ENCODE data around the gene ARFGAP1.

Gene ARFGAP1

DNA sequence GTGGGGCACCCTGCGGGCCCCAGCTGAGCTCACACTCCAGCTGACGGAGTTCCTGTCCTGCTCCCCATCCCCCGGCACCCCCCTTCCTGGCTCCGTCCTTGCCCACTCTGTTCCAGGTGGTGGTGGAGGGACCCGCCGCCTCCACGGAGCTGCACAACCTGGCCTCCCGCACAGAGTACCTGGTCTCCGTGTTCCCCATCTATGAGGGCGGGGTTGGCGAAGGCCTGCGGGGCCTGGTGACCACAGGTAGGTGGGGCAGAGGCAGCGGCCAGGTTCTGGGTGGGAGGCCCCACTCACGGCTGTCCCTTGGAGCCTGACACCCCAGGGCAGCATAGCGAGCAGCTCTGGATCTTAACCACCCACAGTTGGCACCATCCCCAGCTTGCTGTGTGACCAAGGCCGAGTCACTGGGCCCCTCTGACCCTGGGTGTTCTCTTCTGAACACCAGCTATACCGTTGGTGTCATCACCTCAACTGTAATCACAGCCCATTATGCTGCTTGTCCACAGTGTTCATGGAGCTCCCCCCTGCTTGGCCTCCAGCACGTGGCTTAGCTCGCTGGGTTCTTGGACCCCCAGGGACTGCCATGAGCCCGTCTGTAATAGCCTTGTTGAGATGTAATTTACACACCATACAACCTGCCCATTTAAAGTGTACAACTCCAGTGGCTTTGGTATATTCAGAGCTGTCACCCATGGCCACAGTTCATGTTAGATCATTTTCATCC lies 37.8 kb downstream of the ARFGAP1 start:
- no peak for DNase-seq

DNA sequence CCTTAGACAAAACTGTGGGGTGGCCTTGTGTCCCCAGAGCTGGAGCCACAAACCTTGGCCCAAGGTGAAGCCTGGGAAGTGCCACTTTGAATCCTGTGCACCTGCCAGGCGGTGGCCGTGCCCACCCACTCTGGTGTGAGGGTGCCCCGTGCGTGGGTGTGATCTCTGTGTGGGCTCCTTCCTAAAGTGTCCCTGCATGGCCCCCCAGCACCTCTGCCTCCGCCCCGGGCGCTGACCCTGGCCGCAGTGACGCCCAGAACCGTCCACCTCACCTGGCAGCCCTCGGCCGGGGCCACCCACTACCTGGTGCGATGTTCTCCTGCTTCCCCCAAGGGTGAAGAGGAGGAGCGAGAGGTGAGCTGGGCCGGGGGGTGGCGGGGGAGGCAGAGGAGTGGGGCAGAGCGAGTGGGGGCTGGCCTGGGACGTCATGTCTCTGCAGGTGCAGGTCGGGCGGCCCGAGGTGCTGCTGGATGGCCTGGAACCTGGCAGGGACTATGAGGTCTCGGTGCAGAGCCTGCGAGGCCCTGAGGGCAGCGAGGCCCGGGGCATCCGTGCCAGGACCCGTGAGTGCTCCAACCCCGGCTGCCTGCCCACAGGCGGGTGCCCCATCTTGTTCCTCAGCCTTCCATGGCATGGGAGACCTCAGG lies 38.7 kb downstream of the ARFGAP1 start:
- no peak for DNase-seq

DNA sequence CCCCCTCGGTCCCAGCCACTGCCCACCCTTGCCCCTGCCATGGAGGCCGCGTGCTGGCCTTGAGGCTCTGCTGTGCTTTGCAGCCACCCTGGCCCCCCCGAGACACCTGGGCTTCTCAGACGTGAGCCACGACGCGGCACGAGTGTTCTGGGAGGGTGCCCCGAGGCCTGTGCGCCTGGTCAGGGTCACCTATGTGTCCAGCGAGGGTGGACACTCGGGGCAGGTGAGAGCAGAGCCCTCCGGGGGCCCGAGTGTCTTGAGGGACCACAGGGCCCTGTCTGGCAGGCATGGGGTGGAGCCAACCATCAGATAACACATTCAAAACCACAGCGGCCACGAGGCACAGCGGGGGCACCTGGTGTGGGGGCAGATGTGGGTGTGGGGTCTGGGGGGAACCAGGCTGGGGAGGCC lies 39.2 kb downstream of the ARFGAP1 start:
- DNase-seq, result no peak

DNA sequence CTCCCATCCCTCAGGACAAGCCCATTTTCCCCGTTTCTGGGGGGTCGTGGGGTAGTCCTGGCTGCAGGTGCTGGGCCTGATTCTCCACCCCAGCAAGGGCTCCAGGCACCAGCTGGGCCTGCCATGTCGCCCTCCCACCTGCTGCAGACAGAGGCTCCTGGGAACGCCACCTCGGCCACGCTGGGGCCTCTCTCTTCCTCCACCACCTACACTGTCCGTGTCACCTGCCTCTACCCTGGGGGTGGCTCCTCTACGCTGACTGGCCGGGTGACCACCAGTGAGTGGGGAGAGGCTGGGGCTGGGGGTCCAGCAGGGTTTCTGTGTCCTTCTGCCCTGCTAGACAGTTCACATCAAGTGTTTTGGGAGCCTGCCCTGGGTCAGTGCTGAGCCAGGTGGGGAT lies 39.7 kb downstream of the ARFGAP1 start:
- DNase-seq, result no peak

DNA sequence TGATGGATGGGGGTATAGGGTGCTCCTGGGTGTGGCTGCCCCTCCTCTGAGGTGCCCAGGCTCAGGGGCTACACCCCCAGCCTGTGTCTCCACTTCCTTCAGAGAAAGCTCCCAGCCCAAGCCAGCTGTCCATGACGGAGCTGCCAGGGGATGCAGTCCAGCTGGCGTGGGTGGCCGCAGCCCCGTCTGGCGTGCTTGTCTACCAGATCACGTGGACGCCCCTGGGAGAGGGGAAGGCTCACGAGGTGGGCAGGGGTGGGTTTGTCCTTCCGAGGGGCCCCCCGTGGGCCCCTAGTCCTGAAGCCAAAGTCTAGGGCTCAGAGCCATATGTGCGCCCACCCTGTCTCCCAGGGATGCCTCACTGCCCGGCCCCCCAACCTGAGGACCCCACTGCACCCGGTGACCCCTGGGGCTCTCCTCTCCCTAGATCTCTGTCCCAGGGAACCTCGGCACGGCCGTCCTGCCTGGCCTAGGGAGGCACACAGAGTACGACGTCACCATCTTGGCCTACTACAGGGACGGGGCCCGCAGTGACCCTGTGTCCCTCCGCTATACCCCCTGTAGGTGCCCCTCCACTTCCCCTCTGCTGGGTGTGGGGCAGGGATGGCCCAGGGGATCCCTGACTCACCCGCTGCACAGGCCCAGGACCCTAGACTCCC lies 40.2 kb downstream of the ARFGAP1 start:
- DNase-seq, result no peak

DNA sequence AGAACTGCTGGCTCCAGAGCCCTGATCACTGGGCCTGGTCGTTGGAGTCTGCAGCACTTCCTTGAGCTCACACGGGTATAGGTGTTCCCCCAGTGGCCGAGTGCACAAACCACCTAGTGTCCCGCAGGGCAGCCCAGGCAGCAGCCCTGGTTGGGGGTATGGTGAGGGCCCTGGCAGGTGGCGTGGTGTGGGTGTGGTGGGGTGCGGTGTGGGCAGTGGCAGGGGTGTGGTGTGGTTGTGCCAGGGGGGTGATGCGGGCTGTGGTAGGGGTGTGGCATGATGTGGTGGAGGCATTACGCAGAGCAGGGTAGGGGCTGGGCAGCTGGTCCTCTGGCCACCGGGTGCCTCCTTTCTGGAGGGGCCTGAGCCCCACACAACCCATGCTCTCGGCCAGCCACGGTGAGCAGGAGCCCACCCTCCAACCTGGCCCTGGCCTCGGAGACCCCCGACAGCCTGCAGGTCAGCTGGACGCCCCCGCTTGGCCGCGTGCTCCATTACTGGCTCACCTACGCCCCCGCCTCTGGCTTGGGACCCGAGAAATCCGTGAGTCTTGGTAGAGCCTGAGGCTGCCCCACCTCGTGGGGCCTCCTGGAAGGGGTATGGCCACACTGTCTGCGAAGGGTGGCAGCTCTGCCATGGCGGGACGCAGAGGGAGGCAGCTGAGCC lies 40.9 kb downstream of the ARFGAP1 start:
- DNase-seq, result no peak

DNA sequence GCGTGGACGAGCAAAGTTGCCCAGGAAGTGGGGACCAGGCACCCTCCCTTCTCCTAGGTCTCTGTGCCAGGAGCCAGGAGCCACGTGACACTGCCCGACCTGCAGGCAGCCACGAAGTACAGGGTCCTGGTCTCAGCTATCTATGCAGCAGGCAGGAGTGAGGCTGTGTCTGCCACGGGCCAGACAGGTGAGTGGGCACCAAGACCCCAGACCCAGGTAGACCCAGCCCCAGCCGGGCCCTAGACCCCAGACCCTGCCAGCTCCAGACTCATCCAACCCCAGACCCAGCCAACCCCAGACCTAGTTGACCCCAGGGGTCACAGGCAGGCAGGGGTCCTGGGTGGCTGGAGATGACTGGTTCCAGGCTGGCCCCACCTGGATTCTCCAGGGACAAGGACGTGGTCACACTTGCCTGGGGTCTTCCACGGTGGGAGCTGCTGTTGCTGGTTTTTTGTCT lies 41.4 kb downstream of the ARFGAP1 start:
- no peak for DNase-seq

DNA sequence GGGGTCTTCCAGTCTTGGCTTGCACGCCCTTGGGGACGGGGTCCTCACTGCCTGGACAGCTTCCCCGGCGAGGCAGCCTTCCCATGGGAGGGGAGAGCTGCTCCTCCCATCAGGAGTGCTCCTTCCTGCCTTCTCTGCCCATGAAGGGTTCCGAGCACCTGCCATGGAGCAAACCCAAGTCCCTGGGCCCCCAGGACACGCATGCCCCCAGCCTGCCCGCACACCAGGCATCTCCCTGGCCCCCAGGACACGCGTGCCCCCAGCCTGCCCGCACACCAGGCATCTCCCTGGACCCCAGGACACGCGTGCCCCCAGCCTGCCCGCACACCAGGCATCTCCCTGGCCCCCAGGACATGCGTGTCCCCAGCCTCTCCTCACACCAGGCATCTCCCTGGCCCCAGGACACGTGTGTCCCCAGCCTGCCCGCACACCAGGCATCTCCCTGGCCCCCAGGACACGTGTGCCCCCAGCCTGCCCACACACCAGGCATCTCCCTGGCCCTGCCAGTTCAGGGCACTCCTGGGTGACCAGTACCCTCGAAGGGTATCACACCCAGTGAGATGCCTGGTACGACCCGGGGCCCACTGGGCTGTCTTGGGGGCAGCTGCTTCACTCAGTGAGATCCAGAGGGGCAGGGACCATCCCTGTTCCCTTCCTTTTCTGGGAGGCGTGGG lies 42.1 kb downstream of the ARFGAP1 start:
- DNase-seq, result no peak

DNA sequence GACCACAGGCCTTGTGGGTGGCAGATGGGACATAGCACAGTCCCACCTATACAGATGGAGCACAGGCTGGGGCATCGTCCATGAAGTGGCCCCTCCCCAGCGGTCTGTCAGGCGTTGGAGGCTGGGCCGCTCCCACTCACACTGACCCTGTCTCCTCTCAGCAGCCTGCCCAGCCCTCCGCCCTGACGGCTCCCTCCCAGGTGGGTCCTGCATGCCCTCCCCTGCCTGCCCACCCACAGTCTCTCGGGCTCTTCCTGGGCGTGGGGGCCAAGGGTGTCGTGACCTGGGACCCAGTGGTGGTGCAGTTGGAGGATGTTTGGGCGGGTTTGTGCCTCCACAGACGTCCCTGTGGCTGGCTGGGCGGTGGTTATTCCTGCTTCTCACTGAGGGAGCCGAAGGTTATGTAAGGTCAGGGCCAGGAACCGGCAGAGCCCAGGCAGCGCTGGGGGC lies 42.7 kb downstream of the ARFGAP1 start:
- no peak for DNase-seq

DNA sequence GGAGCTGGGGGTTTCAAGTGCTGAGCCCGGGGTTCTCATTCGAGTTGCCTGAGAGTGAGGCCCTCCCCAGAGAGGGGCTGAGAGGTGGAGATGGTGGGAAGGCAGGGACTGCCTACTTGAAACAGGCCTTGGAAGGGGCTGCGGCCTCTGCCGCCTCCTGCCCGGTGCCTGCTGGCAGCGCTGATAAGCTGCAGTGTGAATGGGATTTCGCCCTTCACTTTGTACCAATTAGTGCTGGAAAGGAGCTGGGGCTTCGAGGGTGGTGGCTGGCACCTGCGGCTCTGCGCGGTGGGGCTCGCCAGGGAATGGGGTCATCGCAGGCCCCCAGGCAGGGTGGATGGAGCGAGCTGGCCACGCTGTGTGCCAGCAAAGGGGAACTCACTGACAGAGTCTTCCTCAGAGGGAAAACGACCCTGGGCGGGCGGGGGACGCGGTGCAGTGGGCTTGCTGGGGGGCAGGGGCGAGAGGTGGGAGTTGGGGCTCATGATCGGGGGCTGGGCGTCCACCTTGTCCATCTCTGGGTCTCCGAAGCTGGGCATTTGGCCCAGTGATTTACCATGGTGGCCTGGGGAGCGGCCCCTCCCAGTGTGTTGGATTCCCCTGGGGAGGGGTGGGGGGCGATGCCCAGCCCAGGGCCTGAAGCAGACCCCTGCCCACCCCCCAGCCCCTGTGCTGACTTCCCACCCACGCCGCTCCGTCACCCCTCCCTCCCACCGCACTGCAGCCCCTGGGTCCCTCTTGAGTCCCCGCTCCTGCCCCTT lies 43.3 kb downstream of the ARFGAP1 start:
- no peak for DNase-seq

DNA sequence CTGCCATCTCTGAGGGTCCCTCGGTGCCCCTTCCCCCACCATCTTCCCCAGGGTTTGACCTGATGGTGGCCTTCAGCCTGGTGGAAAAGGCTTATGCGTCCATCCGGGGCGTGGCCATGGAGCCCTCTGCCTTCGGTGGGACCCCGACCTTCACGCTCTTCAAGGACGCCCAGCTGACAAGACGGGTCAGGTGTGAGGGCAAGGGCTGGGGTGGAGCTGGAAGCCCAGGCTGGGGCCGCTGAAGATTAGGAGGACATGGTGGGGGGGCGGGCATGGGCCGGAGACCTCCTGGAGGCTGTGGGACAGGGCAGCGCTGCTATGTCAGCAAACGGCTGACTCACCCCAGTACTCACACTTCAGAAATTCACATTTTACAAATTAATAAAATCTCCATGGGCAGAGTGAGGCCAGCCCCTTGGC lies 43.9 kb downstream of the ARFGAP1 start:
- DNase-seq, result no peak

DNA sequence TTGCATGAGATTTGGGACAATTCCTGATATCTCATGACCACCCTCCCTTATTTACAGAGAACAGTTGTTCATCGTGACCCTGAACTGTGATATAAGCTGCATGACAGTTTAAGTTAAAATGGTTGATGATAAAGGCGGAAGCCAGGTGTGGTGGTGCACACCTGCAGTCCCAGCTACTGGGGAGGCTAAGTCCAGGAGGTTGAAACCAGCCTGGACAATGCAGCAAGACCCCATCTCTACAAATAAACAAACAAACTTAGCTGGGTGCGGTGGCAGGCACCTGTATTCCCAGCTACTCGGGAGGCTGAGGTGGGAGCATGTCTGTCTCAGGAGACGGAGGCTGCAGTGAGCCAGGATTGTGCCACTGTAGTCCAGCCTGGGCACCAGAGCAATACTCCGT lies 44.4 kb downstream of the ARFGAP1 start:
- no peak for DNase-seq

DNA sequence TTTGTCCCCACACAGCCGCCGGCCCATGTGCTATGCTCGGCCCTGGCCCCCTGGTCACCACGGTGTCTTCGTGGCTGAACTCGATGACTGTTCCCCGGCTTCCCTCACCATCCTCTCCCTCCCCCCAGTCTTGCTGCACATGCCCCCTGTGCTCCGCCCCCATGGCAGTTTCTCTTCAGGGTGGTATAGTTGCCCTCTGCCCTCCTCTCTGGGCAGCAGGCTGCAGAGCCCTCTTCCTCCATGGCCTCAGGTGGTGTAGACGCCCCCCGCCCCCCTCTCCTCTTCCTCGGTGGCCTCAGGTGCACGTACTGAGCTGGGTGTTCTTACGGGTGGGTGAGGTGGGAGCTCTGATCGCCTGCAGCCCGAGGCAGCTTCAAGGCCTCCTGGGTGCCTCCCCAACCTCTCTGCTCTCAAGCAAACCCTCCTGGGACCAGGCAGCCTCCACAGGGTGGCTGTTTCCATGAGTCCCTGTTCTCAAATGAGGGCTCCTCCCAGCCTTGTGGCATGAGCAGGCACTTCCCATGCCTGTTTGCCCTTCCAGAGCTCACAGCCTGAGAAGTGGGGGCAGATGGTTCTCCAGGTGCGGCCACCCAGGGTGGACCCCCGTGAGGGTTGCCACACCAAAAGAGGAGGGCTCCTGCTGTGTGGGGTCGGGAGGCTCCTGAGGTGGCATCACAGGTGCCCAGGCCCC lies 45.1 kb downstream of the ARFGAP1 start:
- no peak for DNase-seq

DNA sequence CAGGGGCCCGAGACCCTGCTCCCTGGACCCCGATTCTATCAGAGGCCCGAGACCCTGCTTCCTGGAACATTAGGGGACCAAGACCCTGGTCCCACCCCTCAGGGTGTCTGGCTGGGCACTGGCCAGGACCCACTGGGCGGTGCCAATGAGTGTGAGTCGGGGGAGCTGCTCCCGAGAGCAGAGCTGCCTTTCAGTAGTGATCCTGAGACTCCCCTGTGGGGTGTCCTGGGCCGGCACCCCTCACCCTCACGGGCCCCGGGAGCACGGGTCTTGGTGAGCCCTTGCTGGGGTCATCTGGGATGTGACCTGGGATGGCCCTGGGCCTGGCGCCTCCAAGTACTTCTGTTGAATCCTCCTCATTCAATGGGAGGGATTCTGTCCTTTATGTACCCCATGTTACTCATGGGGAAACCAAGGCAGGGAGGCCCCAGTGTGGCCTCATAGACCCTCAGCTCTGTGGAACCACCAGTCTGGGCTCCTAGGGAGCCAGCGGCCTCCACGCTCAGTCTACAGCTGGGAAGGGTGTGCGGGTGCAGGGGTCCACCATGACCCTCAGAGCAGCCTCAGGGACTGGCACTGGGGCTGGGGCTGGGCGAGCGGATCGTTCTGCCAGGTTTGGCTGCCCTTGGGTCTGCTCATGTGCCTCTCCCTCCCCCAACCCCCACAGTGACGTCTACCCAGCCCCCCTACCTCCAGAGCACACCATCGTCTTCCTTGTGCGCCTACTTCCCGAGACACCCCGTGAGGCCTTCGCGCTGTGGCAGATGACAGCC lies 46.0 kb downstream of the ARFGAP1 start:
- no peak for DNase-seq

DNA sequence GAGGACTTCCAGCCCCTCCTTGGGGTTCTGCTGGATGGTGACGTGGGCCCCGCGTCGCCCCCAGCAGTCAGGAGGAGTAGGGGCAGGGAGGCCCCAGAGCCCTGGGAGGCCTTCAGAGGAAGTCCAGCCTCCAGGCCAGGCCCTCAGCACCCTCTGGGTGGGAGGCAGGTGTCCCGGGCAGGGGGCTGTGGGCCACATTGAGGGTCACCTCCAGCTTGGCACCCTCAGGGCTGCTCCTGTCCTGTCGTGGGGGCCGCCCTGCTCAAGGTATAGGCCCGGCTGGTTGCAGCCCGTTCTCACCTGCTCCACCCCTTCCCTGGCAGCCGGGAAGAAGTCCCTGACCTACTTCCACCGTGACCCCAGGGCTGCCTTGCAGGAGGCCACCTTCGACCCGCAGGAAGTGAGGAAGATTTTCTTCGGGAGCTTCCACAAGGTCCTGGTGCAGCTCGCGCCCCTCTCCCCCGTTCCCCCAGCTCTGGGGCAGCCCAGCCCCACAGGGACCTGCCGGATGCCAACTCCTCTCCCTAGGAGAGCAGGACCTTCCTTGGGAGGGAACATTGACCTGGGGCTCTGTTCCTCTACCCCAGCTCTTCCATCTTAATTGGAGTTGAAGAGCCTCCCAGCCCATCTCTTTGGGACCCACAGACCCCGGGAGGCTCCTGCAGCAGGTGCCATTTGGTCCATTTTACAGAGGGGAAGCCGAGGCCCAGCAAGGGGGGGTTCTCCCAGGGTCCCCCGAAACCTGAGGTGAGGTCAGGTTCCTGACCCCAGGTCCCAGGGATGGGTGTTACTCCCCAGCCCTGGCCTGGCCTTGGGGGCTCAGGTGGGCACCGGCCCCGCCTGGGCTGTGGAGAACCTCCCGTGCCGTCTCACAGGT lies 46.8 kb downstream of the ARFGAP1 start:
- no peak for DNase-seq

DNA sequence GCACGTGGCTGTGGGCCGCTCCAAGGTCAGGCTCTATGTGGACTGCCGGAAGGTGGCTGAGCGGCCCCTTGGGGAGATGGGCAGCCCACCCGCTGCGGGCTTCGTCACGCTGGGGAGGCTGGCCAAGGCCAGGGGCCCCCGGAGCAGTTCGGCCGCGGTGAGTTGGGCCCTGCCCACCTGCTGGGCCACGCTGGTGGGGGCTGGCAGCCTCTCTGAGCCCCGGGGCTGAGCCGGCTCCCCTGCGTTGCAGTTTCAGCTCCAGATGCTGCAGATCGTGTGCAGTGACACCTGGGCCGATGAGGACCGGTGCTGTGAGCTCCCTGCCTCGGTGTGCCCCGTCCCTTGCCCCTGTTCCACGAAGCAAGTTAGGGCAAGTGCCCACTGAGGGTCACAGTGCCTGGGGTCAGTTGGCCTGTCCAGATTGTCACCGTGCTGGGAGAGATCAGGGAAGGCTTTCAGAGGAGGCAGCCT lies 47.5 kb downstream of the ARFGAP1 start:
- DNase-seq, result no peak

DNA sequence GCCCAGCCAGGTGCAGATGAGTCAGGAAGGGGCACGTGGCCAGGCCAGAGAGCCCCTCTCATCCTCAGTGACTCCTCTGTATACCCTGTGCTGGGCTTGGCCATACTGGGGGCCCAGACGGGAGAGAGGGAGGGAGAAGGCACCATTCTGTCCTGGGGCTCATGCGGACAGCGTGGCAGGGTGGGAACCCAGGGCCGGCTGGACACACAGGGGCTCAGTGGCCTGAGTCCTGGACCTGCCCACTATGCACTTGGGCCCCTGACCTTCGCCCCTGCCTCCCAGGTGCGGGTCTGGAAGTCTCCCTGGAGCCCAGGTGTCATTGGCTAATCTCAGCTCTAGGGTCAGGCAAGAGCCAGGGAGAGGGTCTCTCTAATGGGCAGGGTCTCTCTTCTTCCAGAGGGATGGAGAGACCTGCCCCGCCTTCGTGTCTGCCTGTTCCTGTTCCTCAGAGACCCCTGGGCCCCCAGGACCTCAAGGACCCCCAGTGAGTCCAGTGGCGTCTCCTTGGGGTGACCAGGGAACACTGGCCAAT lies 48.1 kb downstream of the ARFGAP1 start:
- DNase-seq, result no peak

DNA sequence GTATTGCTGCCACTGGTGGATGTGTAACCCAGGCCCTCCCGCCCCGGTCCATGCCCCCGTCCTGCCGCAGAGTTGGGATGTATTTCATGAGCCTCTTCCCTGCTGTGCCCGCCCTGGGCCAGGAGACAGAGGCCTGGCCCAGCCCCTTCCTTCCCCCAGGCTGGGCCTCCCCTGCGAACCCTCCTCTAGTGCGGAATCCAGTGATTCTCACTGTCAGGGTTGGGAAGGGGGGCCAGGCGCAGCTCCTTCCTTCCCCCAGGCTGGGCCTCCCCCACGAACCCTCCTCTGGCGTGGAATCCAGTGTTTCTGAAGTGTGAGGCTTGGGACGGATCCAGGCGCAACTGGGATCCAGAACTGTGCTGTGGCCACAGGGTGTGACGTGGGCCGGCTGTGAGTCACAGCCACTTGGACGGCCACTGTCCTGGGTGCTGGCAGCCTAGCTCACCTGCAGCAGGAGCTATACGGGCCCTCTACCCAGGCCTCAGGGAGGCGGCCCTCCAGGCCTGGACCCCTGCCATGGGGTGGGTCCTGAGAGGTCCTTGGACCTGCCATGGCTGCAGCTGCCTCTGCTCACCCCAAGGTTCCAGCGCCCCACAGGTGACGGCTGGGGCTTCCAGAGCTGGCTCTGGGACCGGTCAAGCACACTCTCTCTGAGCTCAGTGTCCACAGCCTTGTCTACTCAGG lies 48.7 kb downstream of the ARFGAP1 start:
- DNase-seq, result no peak

Data from CD4-positive, alpha-beta T cell treated with Interleukin-6 for 4 hours (primary cell).